Fibroblast of the conjunctiva (primary cell): ENCODE data around the gene UNC79.

Source experiments
- DNase-seq: peaks from one replicate; pipeline ENCODE4 v3.0.0-alpha.2; 2010; ENCODE audit warnings: low read depth

The UNC79 gene

DNA sequence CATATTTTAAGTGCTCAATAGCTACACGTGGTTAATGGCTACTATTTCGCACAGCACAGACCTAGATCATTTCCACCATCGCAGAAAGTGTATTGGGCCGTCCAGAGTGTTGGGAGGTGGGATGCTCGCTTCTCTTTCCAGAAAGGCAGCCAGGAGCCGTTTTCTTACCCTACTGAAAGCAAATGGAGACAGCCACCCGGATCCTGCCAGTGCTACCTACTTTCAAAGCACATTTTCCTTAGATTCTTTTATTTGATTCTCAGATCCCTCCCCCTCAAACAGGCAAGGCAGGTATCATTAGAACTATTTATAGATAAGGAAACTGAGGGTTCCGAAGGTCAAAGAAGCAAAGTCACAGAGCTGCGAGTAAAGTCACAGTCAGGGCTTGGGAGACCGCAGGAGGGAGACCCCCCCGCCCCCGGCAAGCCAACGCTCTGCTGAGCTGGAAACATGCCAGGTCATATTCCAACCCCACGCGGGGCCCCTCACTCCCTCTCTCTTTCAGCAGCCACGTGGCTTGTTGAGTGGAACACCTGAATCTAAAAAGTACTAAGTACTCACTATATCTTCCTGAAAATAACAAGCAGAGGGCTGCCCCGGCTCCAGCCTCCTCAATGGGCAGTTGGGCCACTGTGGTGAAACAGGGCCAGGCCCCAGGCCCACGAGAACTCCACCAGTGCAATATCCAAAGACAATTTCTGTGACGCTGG, 321.4 kb downstream of the UNC79 start:
- DNase-seq: no peak

DNA sequence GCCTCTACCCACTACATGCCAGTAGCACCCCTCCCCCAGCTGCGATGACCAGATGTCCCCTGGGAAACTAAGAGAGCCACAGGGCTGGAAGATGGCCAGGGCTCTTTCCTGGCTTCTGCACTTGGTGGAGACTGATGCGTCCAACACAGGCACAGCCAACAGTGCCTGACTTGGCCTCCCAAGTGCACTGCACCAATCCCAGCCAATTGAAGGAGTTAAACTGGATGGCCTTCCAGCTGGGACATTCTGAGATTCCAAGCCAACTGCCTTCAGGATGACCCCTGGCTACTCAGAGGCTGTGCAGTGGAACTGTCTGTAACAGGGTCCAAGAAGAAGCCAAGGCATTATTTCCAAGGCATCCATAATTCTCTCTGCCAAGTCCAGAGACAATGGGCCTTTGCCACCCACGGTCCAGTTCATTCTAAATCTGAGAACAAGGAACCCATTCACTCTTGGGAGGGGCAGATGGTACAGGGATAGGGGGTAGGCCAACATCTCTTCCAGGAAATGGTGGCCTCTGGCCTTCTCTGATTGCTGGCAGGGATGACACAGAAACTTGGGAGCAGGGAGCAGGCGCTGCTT, 322.3 kb downstream of the UNC79 start:
- DNase-seq: no peak

DNA sequence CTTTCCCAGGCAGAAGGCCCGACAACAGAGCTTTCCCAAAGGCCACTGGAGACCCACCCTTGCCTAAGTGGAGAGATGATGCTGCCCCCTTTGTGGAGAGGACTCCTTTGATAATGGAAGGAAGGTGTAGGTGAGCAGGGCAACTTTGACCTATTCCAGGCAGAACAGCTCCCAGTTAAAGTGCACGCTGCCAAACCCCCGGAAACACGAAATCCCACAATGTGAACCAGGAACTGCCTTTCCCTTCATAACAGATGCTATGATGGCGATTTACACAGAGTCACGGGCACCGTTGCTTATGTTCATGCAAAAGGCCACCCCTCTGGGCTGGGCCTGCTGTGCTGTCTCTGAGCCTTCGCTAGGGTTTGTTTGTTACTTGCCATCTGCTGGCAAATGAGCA, 322.9 kb downstream of the UNC79 start:
- no peak for DNase-seq

DNA sequence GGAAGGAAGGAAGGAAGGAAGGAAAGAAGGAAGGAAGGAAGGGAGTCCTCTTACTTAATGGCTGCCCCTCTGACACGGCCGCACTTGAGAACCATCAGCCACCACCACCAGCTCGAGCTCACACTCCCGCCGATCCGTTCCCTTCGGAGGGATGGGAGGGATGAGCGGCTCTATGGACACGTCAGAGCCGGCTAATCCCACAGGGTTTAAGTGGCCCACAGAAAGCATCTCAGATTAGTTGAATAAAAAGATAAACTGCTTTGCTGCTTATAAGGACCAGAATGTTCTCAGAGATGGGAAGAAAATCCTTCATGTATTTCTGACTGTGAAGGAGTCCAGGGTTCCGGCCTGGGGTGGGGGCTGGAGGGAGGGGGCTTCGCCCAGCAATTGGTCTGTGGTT, 326.5 kb downstream of the UNC79 start:
- DNase-seq: no peak
